Measurements from ENCODE around the gene MECP2. TPM values are rescaled to one million over a fixed set of nuclear protein-coding genes. Genes with fewer than 3 reads are reported as not detected.

Gene MECP2
- polyA plus RNA-seq, 1 donor (not counting 4 experiments of a cell fraction or from before 2014, with no cell fraction given) = 9.9 TPM

- H3K9me1 ChIP-seq (ENCODE audit: control insufficient read depth, extremely low read depth, insufficient read depth, low read length) = no peaks in the 10 kb centered on the region
- H3K4me3 ChIP-seq (ENCODE audit: control insufficient read depth in 2 of 3, extremely low read depth in 1 of 3, insufficient read depth in 2 of 3, low read depth in 1 of 3, low read length in 3 of 3) = no peak overlapping the region
- no peak for DNase-seq (ENCODE audit: low read depth, low spot score)
- no peaks in the 10 kb centered on the region for H3K27me3 ChIP-seq (ENCODE audit: control insufficient read depth, extremely low read depth, insufficient read depth, low read length)
- no peaks in the 10 kb centered on the region for H3K79me2 ChIP-seq (ENCODE audit: control insufficient read depth, insufficient read depth, low read length)
- peaks cover 2 to 6% of the 10 kb centered on the region in 2 experiments for H3K36me3 ChIP-seq (ENCODE audit: control insufficient read depth in 2 of 2, extremely low read depth in 1 of 2, insufficient read depth in 2 of 2, low read length in 2 of 2)
- no peak for FAIRE-seq
- no peak overlapping the region for H3K27ac ChIP-seq (ENCODE audit: control insufficient read depth, insufficient read depth, low read length)
- TF ChIP-seq EZH2 (IDR thresholded peaks at IDR 0.05; ENCODE audit: low read length) = no peak
- TF ChIP-seq, protein P1, sequence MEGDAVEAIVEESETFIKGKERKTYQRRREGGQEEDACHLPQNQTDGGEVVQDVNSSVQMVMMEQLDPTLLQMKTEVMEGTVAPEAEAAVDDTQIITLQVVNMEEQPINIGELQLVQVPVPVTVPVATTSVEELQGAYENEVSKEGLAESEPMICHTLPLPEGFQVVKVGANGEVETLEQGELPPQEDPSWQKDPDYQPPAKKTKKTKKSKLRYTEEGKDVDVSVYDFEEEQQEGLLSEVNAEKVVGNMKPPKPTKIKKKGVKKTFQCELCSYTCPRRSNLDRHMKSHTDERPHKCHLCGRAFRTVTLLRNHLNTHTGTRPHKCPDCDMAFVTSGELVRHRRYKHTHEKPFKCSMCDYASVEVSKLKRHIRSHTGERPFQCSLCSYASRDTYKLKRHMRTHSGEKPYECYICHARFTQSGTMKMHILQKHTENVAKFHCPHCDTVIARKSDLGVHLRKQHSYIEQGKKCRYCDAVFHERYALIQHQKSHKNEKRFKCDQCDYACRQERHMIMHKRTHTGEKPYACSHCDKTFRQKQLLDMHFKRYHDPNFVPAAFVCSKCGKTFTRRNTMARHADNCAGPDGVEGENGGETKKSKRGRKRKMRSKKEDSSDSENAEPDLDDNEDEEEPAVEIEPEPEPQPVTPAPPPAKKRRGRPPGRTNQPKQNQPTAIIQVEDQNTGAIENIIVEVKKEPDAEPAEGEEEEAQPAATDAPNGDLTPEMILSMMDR (optimal IDR thresholded peaks at IDR 0.05 in 1 of 3, IDR thresholded peaks at IDR 0.05 in 1 of 3, conservative IDR thresholded peaks at IDR 0.05 in 1 of 3; ENCODE audit: extremely low read depth in 1 of 3, insufficient read depth in 2 of 3, low read length in 3 of 3) = no peak
- no peaks in the 10 kb centered on the region for H3K9me3 ChIP-seq (ENCODE audit: control insufficient read depth, low read depth, low read length)
- H3K9ac ChIP-seq (ENCODE audit: control insufficient read depth, extremely low read depth, insufficient read depth, low read length) = no peak overlapping the region
- H4K20me1 ChIP-seq (ENCODE audit: control insufficient read depth, extremely low read depth, insufficient read depth, low read length) = no peaks in the 10 kb centered on the region
- dilution Hi-C loops (cut with MboI; ENCODE audit: extremely low pct_ligation_motif_present, low sequenced_read_pairs) = no loop called here
- H3K4me2 ChIP-seq (ENCODE audit: control insufficient read depth, extremely low read depth, insufficient read depth, low read depth, low read length) = no peak overlapping the region
- peaks cover 6% of the 10 kb centered on the region for H3K4me1 ChIP-seq (ENCODE audit: control insufficient read depth, extremely low read depth, insufficient read depth, low read length)
- H2AFZ ChIP-seq (ENCODE audit: control insufficient read depth, low read length) = no peak overlapping the region
Measured at GRCh38 chrX:154030266-154030665, 67.3 kb downstream of the MECP2 start.

DNA sequence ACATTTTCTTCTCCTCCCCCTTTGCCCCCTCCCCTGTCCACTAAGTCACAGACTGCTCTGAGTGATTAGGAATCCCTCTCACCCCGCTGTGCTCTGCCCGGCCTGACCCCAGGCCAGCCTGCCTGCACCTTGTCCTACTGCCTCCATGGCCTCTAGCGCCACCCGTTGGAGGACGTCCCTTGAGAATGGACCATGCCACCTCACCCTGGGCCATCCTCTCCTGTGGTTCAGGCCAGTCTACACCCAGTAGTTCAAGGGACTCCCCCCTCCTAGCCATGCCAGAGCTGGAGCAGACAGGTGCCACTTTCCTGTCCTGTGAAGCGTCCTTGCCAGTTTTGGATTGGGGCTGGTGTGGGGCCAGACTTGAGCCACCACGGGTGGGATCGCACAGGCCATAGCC is 68.1 kb downstream of the MECP2 start:
- H3K27ac ChIP-seq (ENCODE audit: control insufficient read depth, insufficient read depth, low read length) = no peak overlapping the region
- peaks cover 2 to 6% of the 10 kb centered on the region in 2 experiments for H3K36me3 ChIP-seq (ENCODE audit: control insufficient read depth in 2 of 2, extremely low read depth in 1 of 2, insufficient read depth in 2 of 2, low read length in 2 of 2)
- no peaks in the 10 kb centered on the region for H3K27me3 ChIP-seq (ENCODE audit: control insufficient read depth, extremely low read depth, insufficient read depth, low read length)
- no peak overlapping the region for H3K9ac ChIP-seq (ENCODE audit: control insufficient read depth, extremely low read depth, insufficient read depth, low read length)
- H3K79me2 ChIP-seq (ENCODE audit: control insufficient read depth, insufficient read depth, low read length) = no peaks in the 10 kb centered on the region
- peaks cover 12% of the 10 kb centered on the region for H3K4me1 ChIP-seq (ENCODE audit: control insufficient read depth, extremely low read depth, insufficient read depth, low read length)
- H2AFZ ChIP-seq (ENCODE audit: control insufficient read depth, low read length) = no peak overlapping the region
- dilution Hi-C loops (cut with MboI; ENCODE audit: extremely low pct_ligation_motif_present, low sequenced_read_pairs) = no loop called here
- no peak for TF ChIP-seq EZH2 (IDR thresholded peaks at IDR 0.05; ENCODE audit: low read length)
- TF ChIP-seq, protein P1 (optimal IDR thresholded peaks at IDR 0.05 in 1 of 3, IDR thresholded peaks at IDR 0.05 in 1 of 3, conservative IDR thresholded peaks at IDR 0.05 in 1 of 3; ENCODE audit: extremely low read depth in 1 of 3, insufficient read depth in 2 of 3, low read length in 3 of 3) = no peak
- DNase-seq (ENCODE audit: low read depth, low spot score) = no peak
- H3K9me1 ChIP-seq (ENCODE audit: control insufficient read depth, extremely low read depth, insufficient read depth, low read length) = no peaks in the 10 kb centered on the region
- no peaks in the 10 kb centered on the region for H3K9me3 ChIP-seq (ENCODE audit: control insufficient read depth, low read depth, low read length)
- FAIRE-seq = no peak
- no peak overlapping the region for H3K4me3 ChIP-seq (ENCODE audit: control insufficient read depth in 2 of 3, extremely low read depth in 1 of 3, insufficient read depth in 2 of 3, low read depth in 1 of 3, low read length in 3 of 3)
- no peaks in the 10 kb centered on the region for H4K20me1 ChIP-seq (ENCODE audit: control insufficient read depth, extremely low read depth, insufficient read depth, low read length)
- H3K4me2 ChIP-seq (ENCODE audit: control insufficient read depth, extremely low read depth, insufficient read depth, low read depth, low read length) = no peak overlapping the region

Data from keratinocyte (primary cell).